Measurements from ENCODE around the gene OR2T11.
A peak's percentile ranks its signal among the peaks of the same experiment; 100 is the strongest.
"Not testable (repeated sequence)": the region's sequence is repeated elsewhere in the genome, so short reads cannot be mapped to it uniquely, and the experiment has no call there.

The OR2T11 gene

DNA sequence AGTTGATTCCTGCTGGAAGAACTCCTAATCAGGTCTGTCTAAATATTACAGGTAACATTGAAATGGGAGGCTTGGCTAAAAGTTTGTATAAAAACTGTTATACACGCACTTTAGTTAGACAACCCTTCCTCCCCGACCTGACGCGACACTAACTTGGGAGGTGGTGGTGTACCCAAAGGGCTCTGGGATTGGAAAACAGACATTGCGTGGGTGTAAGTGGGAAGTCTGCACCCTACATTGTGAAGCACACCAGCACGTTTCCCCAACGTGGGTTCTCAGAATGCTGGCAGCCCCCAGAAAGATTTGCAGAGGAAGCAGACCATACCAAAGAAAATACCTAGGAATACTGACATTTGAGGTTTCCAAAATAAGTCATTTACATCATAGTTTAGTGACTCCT, 16.8 kb downstream of the OR2T11 start:
- no peak for DNase-seq

DNA sequence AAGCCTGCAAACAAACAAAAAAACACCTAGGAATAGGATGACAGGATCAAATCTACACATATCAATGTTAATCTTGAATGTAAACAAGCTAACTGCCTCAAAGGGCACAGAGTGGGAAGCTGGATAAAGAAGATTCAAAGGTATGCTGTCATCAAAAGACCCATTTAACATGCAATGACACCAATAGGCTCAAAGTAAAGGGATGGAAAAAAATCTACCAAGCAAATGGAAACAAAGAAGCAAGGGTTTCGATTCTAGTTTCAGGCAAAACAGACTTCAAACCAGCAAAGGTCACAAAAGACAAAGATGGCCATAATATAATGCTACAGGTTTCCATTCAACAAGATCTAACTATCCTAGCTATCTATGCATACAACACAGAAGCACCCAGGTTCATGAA, 21.1 kb downstream of the OR2T11 start:
- DNase-seq = no peak

DNA sequence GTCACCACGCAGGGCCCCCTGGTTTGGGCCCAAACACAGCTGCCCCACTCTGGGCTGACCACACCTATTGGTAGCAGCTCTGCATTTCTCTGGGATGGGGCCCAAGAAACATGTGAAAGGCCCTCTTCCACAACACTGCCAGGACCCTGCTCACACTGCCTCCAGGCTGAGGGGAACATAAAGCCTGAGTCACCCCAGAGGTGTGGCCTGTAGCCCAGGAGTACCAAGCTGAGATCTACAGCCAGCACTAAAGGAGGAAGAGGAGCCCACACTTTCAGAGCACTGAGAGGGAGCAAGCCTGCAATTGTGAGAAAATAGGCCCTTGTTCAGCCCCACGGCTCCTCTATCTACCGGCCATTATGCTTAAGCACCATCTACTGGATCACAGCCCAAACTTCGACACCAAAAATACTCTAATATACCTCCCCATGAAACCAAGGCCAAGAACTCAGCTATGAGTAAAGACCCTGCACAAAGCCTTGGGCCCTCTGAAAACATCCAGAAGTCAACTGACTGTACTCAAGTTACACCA, 22.9 kb downstream of the OR2T11 start:
- peak; percentile 24 for DNase-seq

DNA sequence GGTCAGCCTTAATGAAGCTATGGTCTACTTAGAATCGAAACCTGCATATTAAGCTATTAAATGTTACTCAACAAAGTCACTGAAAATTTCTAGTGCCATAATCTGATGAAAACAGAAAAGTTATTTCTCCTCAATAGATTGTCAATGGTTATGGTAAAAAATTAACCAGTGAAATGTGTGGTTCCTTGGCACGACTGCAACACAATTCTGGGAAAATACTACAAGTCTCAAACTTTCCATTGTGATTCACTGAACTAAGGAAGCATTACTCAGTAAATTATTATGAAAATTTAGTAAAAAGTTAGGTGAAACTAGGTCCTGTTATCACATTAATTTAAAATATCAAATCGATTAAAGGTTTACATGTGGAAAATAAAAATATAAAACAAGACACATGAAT, 24.6 kb downstream of the OR2T11 start:
- DNase-seq = no peak

DNA sequence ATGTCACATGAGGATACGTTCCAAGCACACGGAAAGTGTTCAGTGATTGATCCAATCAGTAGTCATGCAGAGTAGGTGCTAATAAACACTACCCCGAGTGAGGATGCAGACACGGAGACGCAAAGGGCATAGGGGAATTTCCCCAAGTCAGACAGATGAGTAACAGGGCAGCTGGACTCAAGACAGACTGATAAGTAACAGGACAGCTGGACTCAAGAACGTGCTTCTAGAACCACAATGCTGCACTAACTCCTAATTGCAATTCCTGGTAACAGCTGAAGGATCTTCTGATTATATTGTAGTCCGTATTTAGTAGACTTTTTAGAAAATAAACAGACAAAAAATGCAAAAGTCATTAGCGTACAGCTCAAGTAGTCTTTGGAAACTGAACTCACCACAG, 35.5 kb downstream of the OR2T11 start:
- DNase-seq = no peak

GRCh38 chr1:248597589-248597988, 37.3 kb downstream of the OR2T11 start, which contains the start of gene OR2T10:
Gene OR2T10 (minus strand): TSS chr1:248597700. CDS start chr1:248593768, 3,932 bp downstream.
- no peak for DNase-seq

GRCh38 chr1:248596615-248597014, 38.3 kb downstream of the OR2T11 start:
- DNase-seq = peak; percentile 75

- DNase-seq = no peak
Measured at GRCh38 chr1:248593226-248593625, 41.7 kb downstream of the OR2T11 start.

DNA sequence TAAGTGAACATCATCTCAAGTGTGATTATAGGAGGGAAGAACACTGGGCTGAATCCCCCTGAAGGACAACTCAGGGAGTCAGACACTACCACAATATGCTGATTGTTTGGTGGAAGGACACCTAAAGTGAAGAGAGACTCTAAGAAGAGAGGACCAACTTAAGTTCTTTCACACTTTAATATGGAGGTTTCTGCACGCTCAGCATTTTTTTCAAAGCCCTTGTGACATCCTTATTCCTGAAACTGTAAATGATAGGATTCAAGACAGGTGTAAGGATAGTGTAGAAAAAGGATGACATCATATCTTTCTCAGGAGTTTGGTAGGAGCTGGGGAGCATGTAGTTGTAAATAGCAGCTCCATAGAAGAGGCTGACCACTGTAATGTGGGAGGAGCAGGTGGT, 42.2 kb downstream of the OR2T11 start:
- DNase-seq = no peak

DNA sequence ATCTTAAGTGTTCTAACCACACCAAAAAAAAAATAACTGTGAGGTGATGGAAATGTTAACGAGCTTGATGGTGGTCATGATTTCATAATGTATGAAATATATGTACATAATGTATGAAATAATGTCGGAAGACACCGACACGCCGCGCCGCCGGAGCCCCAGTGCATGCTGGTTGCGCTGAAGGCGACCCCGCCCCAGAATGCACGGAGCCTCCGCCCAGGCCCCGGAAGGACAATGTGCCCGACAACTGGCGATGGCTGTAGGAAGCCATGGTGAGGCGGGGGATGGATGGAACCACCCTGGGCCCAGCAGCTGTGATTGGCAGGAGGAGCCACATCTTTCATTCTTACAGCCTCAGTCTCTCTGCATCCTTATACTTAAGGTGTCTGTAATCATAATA, 44.8 kb downstream of the OR2T11 start:
- no peak for DNase-seq

- no peak for DNase-seq
Measured at GRCh38 chr1:248589334-248589733, 45.6 kb downstream of the OR2T11 start.

- DNase-seq = no peak
Measured at GRCh38 chr1:248585266-248585665, 49.6 kb downstream of the OR2T11 start.

DNA sequence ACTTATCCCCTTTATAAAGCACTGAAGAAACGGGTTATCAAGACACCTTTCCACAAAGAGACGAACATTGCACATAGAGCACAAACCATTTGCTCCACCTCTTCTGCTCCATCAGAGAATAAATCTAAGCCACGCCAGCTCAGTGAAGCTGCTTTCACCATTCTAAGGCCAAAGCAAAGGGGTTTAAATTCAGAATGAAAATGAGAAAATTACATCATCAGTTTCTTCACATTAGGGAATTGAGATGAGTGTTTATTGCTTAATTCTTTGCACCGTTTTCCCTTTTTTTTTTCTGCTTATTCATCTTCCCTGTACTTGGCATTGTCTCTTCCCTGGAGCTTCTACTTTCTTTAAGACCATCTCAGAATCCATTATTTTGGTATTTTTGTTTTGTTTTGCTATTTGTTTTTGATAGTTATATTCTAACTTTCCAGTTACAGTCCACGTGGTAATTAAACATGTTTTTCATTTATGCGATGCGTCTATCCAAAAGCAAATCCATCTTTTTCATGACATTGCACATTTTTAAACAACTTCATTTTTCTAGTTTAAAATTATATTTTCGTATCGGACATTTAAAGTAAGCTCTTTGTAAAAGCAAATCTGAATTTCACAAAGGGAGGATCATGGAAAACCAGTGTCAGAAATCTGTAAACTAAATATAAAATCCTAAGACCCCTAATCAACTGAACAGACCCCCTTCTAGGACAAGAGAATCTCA, 58.5 kb downstream of the OR2T11 start:
- no peak for DNase-seq

DNA sequence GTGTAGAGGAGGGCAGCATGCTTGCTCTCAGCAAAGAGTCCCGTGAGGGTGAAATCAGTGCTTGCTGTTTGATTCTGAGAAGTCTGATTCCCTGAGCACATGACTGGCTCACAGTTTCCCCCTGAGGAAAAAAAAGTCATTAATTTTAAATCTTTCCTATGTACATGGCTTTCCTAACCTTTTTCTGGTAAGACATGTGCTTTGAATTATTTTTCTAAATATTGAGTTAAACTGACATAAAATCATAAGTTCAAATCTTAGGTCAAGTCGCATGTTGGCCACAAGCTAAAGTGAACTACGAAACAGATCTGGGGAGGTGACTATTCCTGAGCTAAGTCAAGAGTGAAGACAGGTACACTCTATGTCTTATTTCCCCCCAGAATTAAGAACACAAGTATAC, 60.2 kb downstream of the OR2T11 start, which contains the start of gene OR2T34:
TSS of gene OR2T34 (minus strand) at position 101 of the 400 bp plus-strand sequence. CDS start at position 101, 0 bp downstream.
- not testable (repeated sequence) for DNase-seq

DNA sequence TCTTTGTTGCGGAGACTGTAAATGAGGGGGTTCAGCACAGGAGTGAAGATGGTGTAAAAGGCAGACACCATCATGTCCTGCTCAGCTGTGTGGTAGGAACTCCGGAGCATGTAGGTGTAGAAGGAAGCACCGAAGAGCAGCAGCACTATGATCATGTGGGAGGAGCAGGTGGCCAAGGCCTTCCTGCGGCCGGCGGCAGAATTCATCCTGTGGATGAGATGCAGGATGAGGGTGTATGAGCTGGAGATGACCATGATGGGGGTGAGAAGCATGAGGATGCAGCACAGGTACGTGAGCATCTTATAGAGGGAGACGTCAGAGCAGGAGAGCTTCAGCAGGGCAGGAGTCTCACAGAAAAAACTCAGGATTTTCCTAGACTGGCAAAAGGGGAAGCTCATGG, 61.0 kb downstream of the OR2T11 start:
- not testable (repeated sequence) for DNase-seq

Data from DMS53 (cell line).